Sigmoid colon (tissue), 4 donors: ENCODE results near the gene GLI3.

Experiments used
- CTCF ChIP-seq, 4 experiments: fragments of 450-650 bp in 3 of 4; fragments of 200-600 bp in 1 of 4; IDR thresholded peaks; one replicate each; pipeline ENCODE4 v1.5.1; 2016 to 2019; ENCODE audit warnings: antibody characterized with exemption in 4 of 4, mild to moderate bottlenecking in 3 of 4, moderate library complexity in 2 of 4
- EP300 ChIP-seq, 4 donors: sonication (generic); formaldehyde crosslinking; IDR thresholded peaks; one replicate each; pipeline ENCODE4 v1.6.1; 2017; ENCODE audit warnings: antibody characterized with exemption in 4 of 4
- POLR2AphosphoS5 ChIP-seq, 4 donors: sonication (generic); formaldehyde crosslinking; IDR thresholded peaks; one replicate each; pipeline ENCODE4 v1.6.1; 2017; ENCODE audit warnings: antibody characterized with exemption in 4 of 4

GRCh38 chr7:42218248-42218647 is 18.8 kb downstream of the GLI3 start:
- no peak for TF ChIP-seq CTCF (IDR thresholded peaks at IDR 0.05)
- TF ChIP-seq EP300 (IDR thresholded peaks at IDR 0.05), result no peak
- no peak for TF ChIP-seq POLR2AphosphoS5 (IDR thresholded peaks at IDR 0.05)
